Liver (tissue), 9 donors: Measurements from ENCODE around the gene QSOX1. TPM values are rescaled to one million over a fixed set of nuclear protein-coding genes. Genes with fewer than 3 reads are reported as not detected.

ENCODE experiments used
- DNase-seq: peaks from one replicate; pipeline ENCODE4 v3.0.0-alpha.2; 2017; ENCODE audit warnings: low spot score
- H3K27ac ChIP-seq, 2 donors: one replicate each; pipeline ENCODE4 v1.7.0; 2013; ENCODE audit warnings: inconsistent platforms in 2 of 2, low read length in 2 of 2, control low read depth in 1 of 2, low read depth in 1 of 2, mild to moderate bottlenecking in 1 of 2
- H3K27me3 ChIP-seq, 4 donors: one replicate each; pipeline versions ENCODE4 v1.6.1 to v1.7.0; 2013; ENCODE audit warnings: low read length in 3 of 4, inconsistent platforms in 1 of 4, mild to moderate bottlenecking in 1 of 4, moderate library complexity in 1 of 4; ENCODE audit not compliant: control insufficient read depth in 4 of 4, insufficient read depth in 4 of 4
- H3K36me3 ChIP-seq, 4 donors: one replicate each; pipeline versions ENCODE4 v1.6.1 to v1.7.0; 2013; ENCODE audit warnings: low read length in 3 of 4, mild to moderate bottlenecking in 3 of 4, low read depth in 1 of 4, moderate library complexity in 1 of 4; ENCODE audit not compliant: control insufficient read depth in 4 of 4, insufficient read depth in 3 of 4
- H3K4me1 ChIP-seq, 4 donors: one replicate each; pipeline versions ENCODE4 v1.6.1 to v1.7.0; 2013; ENCODE audit warnings: low read length in 3 of 4, mild to moderate bottlenecking in 3 of 4, moderate library complexity in 1 of 4; ENCODE audit not compliant: control insufficient read depth in 4 of 4, insufficient read depth in 4 of 4
- H3K4me3 ChIP-seq, 3 donors: one replicate each; pipeline versions ENCODE4 v1.6.1 to v1.7.0; 2013; ENCODE audit warnings: low read length in 3 of 3, control low read depth in 1 of 3, low read depth in 1 of 3, mild to moderate bottlenecking in 1 of 3
- H3K9ac ChIP-seq, 2 donors: one replicate each; pipeline ENCODE4 v1.7.0; 2013; ENCODE audit warnings: low read length in 2 of 2, mild to moderate bottlenecking in 2 of 2, moderate library complexity in 2 of 2, control low read depth in 1 of 2, low read depth in 1 of 2
- H3K9me3 ChIP-seq, 4 donors: one replicate each; pipeline versions ENCODE4 v1.6.1 to v1.7.0; 2013; ENCODE audit warnings: low read length in 3 of 4; ENCODE audit not compliant: control insufficient read depth in 4 of 4
- EGR1 ChIP-seq, 2 donors: IDR thresholded peaks; 2 replicates each; pipeline ENCODE4 v1.6.1; 2016 to 2018; ENCODE audit warnings: antibody characterized with exemption in 2 of 2, low read depth in 2 of 2
- FOXA1 ChIP-seq: IDR thresholded peaks from 2 replicates; pipeline ENCODE4 v1.6.1; 2016; ENCODE audit warnings: antibody characterized with exemption
- FOXA2 ChIP-seq: IDR thresholded peaks from 2 replicates; pipeline ENCODE4 v1.6.1; 2016; ENCODE audit warnings: antibody characterized with exemption
- GABPA ChIP-seq, 2 donors: IDR thresholded peaks in 1 of 2; conservative IDR thresholded peaks in 1 of 2; 2 replicates each; pipeline ENCODE4 v1.6.1; 2016; ENCODE audit warnings: antibody characterized with exemption in 2 of 2, mild to moderate bottlenecking in 1 of 2, moderate library complexity in 1 of 2
- HNF4A ChIP-seq, 2 donors: conservative IDR thresholded peaks; 2 replicates each; pipeline ENCODE4 v1.6.1; 2016; ENCODE audit warnings: antibody characterized with exemption in 2 of 2, mild to moderate bottlenecking in 2 of 2
- HNF4G ChIP-seq: IDR thresholded peaks from 2 replicates; pipeline ENCODE4 v1.6.1; 2016; ENCODE audit warnings: antibody characterized with exemption
- JUND ChIP-seq, 2 donors: IDR thresholded peaks; 2 replicates each; pipeline ENCODE4 v1.6.1; 2016; ENCODE audit warnings: antibody characterized with exemption in 2 of 2
- NR2F2 ChIP-seq: IDR thresholded peaks from 2 replicates; pipeline ENCODE4 v1.6.1; 2016; ENCODE audit warnings: antibody characterized with exemption
- RAD21 ChIP-seq, 2 donors: IDR thresholded peaks; 2 replicates each; pipeline ENCODE4 v1.6.1; 2016; ENCODE audit warnings: antibody characterized with exemption in 2 of 2, mild to moderate bottlenecking in 2 of 2
- RXRA ChIP-seq, 2 donors: IDR thresholded peaks; 2 replicates each; pipeline ENCODE4 v1.6.1; 2017 to 2018; ENCODE audit warnings: antibody characterized with exemption in 2 of 2, mild to moderate bottlenecking in 1 of 2
- SP1 ChIP-seq: IDR thresholded peaks from 2 replicates; pipeline ENCODE4 v1.6.1; 2018; ENCODE audit warnings: antibody characterized with exemption, mild to moderate bottlenecking
- TAF1 ChIP-seq: conservative IDR thresholded peaks from 2 replicates; pipeline ENCODE4 v1.6.1; 2016; ENCODE audit warnings: antibody characterized with exemption, mild to moderate bottlenecking
- YY1 ChIP-seq: IDR thresholded peaks from 2 replicates; pipeline ENCODE4 v1.6.1; 2016; ENCODE audit warnings: antibody characterized with exemption, mild to moderate bottlenecking
- WGBS: extraction: QIAGEN DNeasy Blood & Tissue Kit; methylation state at CpG from one replicate; pipeline ENCODE4 v1.1.7; 2013; 5-methylcytosine and 5-hydroxymethylcytosine counted together
- polyA plus RNA-seq, 2 donors: library from polyadenylated mRNA; stranded (reverse) in 1 of 2; unstranded in 1 of 2; fragments of 200-250 nt in 1 of 2; fragments of >200 nt in 1 of 2; fragmentation: Nextera tagmentation in 1 of 2; extraction: Ambion mirVana in 1 of 2; gene quantifications; one replicate each; pipeline versions ENCODE4 v1.2.1 to v1.2.3, GENCODE V29; 2013 to 2015
- total RNA-seq, 2 donors: library from RNA; depleted of rRNA; stranded (reverse); fragments of >200 nt; gene quantifications; one replicate each; pipeline ENCODE4 v1.2.3, GENCODE V29; 2014
- TF ChIP-seq, protein P1 (sequence below): IDR thresholded peaks from 2 replicates; pipeline ENCODE4 v1.6.1; 2016; ENCODE audit warnings: antibody characterized with exemption
- TF ChIP-seq, protein P2 (sequence below): IDR thresholded peaks from 2 replicates; pipeline ENCODE4 v1.6.1; 2016; ENCODE audit warnings: antibody characterized with exemption
- TF ChIP-seq, protein P3 (sequence below): IDR thresholded peaks from 2 replicates; pipeline ENCODE4 v1.6.1; 2016; ENCODE audit warnings: antibody characterized with exemption, mild to moderate bottlenecking
- TF ChIP-seq, protein P4 (sequence below): IDR thresholded peaks from 2 replicates; pipeline ENCODE4 v1.6.1; 2016; ENCODE audit warnings: antibody characterized with exemption
- TF ChIP-seq, protein P5 (sequence below): fragments of 150-350 bp; IDR thresholded peaks from 2 replicates; pipeline ENCODE4 v1.5.1; 2017; ENCODE audit warnings: improper control_type of control experiment, low read depth, low read length; ENCODE audit not compliant: missing input control
- donor health status: healthy.
- donor health status: healthy.
- donor health status: healthy.
- donor health status: healthy.
- donor health status: healthy.

Gene QSOX1
- total and polyA plus RNA-seq, 4 donors, result 14.3 to 49.2 (median 38.1) TPM

DNA sequence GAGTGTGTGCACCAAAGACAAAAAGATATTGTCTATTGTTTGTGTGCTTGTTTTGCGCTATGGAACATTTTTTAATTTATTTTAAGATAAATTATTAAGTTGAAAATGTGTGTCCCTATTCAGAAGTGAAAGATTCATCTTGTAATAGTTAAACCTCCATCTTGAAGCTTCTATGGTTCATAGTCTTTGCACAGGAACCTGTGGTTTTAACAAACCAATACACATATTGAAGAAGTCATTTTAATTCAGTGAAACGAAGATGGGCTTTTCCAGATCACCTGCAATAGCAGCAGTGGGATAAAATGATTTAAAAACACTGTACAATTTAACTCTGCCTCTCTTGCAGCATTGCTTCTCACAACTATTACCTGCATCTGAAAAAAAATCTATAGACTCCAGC lies 42.6 kb upstream of the QSOX1 start:
- Histone ChIP-seq H3K9ac (no peak overlapping the region), H3K9me3 (no peaks in the 10 kb centered on the region), H3K27me3 (no peaks in the 10 kb centered on the region), H3K36me3 (peaks cover 8 to 21% (median 18%) of the 10 kb centered on the region in 4 donors), H3K4me3 (no peak overlapping the region), H3K27ac (no peak overlapping the region), H3K4me1 (peaks cover 0 to 1% (median 0%) of the 10 kb centered on the region in 4 donors)
- no peak for DNase-seq
- TF ChIP-seq, protein P1, sequence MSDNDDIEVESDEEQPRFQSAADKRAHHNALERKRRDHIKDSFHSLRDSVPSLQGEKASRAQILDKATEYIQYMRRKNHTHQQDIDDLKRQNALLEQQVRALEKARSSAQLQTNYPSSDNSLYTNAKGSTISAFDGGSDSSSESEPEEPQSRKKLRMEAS, result no peak
- no peak for TF ChIP-seq HNF4G
- TF ChIP-seq, protein P2, sequence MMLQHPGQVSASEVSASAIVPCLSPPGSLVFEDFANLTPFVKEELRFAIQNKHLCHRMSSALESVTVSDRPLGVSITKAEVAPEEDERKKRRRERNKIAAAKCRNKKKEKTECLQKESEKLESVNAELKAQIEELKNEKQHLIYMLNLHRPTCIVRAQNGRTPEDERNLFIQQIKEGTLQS, result no peak
- TF ChIP-seq, protein P3, sequence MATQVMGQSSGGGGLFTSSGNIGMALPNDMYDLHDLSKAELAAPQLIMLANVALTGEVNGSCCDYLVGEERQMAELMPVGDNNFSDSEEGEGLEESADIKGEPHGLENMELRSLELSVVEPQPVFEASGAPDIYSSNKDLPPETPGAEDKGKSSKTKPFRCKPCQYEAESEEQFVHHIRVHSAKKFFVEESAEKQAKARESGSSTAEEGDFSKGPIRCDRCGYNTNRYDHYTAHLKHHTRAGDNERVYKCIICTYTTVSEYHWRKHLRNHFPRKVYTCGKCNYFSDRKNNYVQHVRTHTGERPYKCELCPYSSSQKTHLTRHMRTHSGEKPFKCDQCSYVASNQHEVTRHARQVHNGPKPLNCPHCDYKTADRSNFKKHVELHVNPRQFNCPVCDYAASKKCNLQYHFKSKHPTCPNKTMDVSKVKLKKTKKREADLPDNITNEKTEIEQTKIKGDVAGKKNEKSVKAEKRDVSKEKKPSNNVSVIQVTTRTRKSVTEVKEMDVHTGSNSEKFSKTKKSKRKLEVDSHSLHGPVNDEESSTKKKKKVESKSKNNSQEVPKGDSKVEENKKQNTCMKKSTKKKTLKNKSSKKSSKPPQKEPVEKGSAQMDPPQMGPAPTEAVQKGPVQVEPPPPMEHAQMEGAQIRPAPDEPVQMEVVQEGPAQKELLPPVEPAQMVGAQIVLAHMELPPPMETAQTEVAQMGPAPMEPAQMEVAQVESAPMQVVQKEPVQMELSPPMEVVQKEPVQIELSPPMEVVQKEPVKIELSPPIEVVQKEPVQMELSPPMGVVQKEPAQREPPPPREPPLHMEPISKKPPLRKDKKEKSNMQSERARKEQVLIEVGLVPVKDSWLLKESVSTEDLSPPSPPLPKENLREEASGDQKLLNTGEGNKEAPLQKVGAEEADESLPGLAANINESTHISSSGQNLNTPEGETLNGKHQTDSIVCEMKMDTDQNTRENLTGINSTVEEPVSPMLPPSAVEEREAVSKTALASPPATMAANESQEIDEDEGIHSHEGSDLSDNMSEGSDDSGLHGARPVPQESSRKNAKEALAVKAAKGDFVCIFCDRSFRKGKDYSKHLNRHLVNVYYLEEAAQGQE, result no peak
- TF ChIP-seq RAD21 (IDR thresholded peaks at IDR 0.05), result no peak
- no peak for TF ChIP-seq EGR1 (IDR thresholded peaks at IDR 0.05; ENCODE audit: low read depth in 2 of 2)
- TF ChIP-seq NR2F2, result no peak
- TF ChIP-seq FOXA2, result no peak
- TF ChIP-seq JUND (IDR thresholded peaks at IDR 0.05), result no peak
- TF ChIP-seq YY1, result no peak
- TF ChIP-seq SP1, result no peak
- no peak for TF ChIP-seq HNF4A (conservative IDR thresholded peaks at IDR 0.05)
- TF ChIP-seq GABPA (IDR thresholded peaks at IDR 0.05 in 1 of 2, conservative IDR thresholded peaks at IDR 0.05 in 1 of 2), result no peak
- TF ChIP-seq FOXA1, result no peak
- TF ChIP-seq, protein P4, sequence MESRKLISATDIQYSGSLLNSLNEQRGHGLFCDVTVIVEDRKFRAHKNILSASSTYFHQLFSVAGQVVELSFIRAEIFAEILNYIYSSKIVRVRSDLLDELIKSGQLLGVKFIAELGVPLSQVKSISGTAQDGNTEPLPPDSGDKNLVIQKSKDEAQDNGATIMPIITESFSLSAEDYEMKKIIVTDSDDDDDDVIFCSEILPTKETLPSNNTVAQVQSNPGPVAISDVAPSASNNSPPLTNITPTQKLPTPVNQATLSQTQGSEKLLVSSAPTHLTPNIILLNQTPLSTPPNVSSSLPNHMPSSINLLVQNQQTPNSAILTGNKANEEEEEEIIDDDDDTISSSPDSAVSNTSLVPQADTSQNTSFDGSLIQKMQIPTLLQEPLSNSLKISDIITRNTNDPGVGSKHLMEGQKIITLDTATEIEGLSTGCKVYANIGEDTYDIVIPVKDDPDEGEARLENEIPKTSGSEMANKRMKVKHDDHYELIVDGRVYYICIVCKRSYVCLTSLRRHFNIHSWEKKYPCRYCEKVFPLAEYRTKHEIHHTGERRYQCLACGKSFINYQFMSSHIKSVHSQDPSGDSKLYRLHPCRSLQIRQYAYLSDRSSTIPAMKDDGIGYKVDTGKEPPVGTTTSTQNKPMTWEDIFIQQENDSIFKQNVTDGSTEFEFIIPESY, result no peak
- TF ChIP-seq TAF1, result no peak
- TF ChIP-seq RXRA (IDR thresholded peaks at IDR 0.05), result no peak
- TF ChIP-seq, protein P5, sequence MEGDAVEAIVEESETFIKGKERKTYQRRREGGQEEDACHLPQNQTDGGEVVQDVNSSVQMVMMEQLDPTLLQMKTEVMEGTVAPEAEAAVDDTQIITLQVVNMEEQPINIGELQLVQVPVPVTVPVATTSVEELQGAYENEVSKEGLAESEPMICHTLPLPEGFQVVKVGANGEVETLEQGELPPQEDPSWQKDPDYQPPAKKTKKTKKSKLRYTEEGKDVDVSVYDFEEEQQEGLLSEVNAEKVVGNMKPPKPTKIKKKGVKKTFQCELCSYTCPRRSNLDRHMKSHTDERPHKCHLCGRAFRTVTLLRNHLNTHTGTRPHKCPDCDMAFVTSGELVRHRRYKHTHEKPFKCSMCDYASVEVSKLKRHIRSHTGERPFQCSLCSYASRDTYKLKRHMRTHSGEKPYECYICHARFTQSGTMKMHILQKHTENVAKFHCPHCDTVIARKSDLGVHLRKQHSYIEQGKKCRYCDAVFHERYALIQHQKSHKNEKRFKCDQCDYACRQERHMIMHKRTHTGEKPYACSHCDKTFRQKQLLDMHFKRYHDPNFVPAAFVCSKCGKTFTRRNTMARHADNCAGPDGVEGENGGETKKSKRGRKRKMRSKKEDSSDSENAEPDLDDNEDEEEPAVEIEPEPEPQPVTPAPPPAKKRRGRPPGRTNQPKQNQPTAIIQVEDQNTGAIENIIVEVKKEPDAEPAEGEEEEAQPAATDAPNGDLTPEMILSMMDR, result no peak
- 91% methylated on average over 2 of the region's 2 CpGs for WGBS
